DOHH2 (cell line): Measurements from ENCODE around the gene PTCH1.

ENCODE experiments used
- EZH2phosphoT487 ChIP-seq: fragments of 200-600 bp; sonication (generic); IDR thresholded peaks from 2 replicates; pipeline ENCODE4 v1.6.1; 2017; ENCODE audit warnings: borderline replicate concordance, mild to moderate bottlenecking, antibody characterized with exemption, low read length, moderate library complexity, mixed read lengths
- TF ChIP-seq, protein P1 (sequence below): fragments of 200-600 bp; sonication (generic); IDR thresholded peaks from one replicate; pipeline ENCODE4 v1.5.1; 2014; ENCODE audit warnings: antibody characterized with exemption, mild to moderate bottlenecking, low read depth, low read length; ENCODE audit not compliant: poor library complexity, severe bottlenecking

DNA sequence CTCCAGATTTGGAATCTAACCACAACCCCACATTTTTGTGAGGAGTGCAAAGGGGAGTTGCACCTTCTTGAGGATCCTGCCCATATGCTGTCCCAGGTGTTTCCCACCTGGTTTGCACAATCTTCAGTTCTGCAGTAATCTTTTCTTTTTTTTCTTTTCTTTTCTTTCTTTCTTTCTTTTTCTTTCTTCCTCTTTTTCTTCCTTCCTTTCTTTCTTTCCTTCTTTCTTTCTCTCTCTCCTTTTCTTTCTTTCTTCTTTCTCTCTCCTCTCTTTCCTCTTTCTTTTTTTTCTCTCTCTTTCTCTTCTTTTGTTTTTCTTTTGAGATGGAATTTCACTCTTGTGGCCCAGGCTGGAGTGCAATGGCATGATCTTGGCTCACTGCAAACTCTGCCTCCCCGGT is 109.2 kb downstream of the PTCH1 start:
- TF ChIP-seq, protein P1, sequence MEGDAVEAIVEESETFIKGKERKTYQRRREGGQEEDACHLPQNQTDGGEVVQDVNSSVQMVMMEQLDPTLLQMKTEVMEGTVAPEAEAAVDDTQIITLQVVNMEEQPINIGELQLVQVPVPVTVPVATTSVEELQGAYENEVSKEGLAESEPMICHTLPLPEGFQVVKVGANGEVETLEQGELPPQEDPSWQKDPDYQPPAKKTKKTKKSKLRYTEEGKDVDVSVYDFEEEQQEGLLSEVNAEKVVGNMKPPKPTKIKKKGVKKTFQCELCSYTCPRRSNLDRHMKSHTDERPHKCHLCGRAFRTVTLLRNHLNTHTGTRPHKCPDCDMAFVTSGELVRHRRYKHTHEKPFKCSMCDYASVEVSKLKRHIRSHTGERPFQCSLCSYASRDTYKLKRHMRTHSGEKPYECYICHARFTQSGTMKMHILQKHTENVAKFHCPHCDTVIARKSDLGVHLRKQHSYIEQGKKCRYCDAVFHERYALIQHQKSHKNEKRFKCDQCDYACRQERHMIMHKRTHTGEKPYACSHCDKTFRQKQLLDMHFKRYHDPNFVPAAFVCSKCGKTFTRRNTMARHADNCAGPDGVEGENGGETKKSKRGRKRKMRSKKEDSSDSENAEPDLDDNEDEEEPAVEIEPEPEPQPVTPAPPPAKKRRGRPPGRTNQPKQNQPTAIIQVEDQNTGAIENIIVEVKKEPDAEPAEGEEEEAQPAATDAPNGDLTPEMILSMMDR = no peak
- TF ChIP-seq EZH2phosphoT487 = no peak
